NT2/D1 (cell line): ENCODE data around the gene PHAF1.

Experiments
- SUZ12 ChIP-seq: IDR thresholded peaks from 2 replicates; pipeline ENCODE4 v1.6.1; 2011; ENCODE audit not compliant: insufficient read length, insufficient read depth; ENCODE audit errors: extremely low read depth
- YY1 ChIP-seq: IDR thresholded peaks from 2 replicates; pipeline ENCODE4 v1.6.1; 2011; ENCODE audit not compliant: insufficient read length, insufficient read depth
- ZNF274 ChIP-seq: IDR thresholded peaks from 2 replicates; pipeline ENCODE4 v1.6.1; 2011; ENCODE audit warnings: mild to moderate bottlenecking, low read depth, low read length

DNA sequence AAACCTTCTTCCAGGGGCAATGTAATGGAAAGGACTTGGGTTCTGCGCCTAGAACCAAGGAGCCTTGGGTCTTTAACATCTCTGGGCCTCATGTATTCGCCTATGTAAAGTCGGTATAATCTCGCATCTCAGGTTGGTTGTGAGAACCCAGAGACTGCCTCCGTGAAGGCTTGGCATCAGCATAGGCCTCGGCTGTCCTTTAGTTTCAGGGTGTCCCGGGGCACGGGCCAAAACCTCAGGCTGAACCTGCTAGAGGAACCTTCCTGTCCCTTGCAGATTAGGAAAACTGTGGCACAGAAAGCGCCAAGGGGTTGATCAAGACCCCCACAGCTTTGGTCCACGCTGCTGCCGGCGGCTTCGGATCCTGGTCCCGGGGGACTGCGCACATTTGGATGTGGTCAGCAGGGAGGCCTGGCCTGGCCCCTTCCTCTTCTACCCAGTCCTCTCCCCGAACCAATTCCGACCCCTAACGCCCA is 772 bp upstream of the PHAF1 start:
- TF ChIP-seq YY1 (no peak), ZNF274 (no peak), SUZ12 (no peak)
